ENCODE data around the gene CENPM. TPM values are rescaled to one million over a fixed set of nuclear protein-coding genes. Genes with fewer than 3 reads are reported as not detected.
A peak's percentile ranks its signal among the peaks of the same experiment; 100 is the strongest.

Gene CENPM
- total and polyA plus RNA-seq, 10 of the 15 experiments (the other 5 are each of a cell fraction or from before 2014, with no cell fraction given) = 36.7 to 212 (median 74.7) TPM

GRCh38 chr22:41925783-41926460 is 21.0 kb downstream of the CENPM start (continued):
- TF ChIP-seq YY1 (IDR thresholded peaks at IDR 0.05; ENCODE audit: low read depth, low read length) = peak; percentile 68
- TF ChIP-seq, protein P1, sequence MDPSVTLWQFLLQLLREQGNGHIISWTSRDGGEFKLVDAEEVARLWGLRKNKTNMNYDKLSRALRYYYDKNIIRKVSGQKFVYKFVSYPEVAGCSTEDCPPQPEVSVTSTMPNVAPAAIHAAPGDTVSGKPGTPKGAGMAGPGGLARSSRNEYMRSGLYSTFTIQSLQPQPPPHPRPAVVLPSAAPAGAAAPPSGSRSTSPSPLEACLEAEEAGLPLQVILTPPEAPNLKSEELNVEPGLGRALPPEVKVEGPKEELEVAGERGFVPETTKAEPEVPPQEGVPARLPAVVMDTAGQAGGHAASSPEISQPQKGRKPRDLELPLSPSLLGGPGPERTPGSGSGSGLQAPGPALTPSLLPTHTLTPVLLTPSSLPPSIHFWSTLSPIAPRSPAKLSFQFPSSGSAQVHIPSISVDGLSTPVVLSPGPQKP (IDR thresholded peaks at IDR 0.05; ENCODE audit: low read depth, low read length) = no peak
- peak; percentile 67 for TF ChIP-seq SMAD1 (IDR thresholded peaks at IDR 0.05; ENCODE audit: low read depth, partially characterized antibody)
- no peak for TF ChIP-seq SIN3A (IDR thresholded peaks at IDR 0.05; ENCODE audit: low read depth, low read length)
- no peak for TF ChIP-seq NR2F1 (conservative IDR thresholded peaks at IDR 0.05)
- TF ChIP-seq RB1 (IDR thresholded peaks at IDR 0.05; ENCODE audit: borderline replicate concordance) = no peak; the same call in 1 of the 2 replicates
- no peak for TF ChIP-seq ATF7 (IDR thresholded peaks at IDR 0.05; ENCODE audit: low read depth)
- no peak for TF ChIP-seq JUNB (IDR thresholded peaks at IDR 0.05)
- no peak for TF ChIP-seq MTA3 (IDR thresholded peaks at IDR 0.05; ENCODE audit: borderline replicate concordance, low read length)
- no peak for TF ChIP-seq PKNOX1 (IDR thresholded peaks at IDR 0.05)
- no peak for TF ChIP-seq FOXK2 (IDR thresholded peaks at IDR 0.05)
- peak; percentile 79; the same call in 1 of the 2 replicates for TF ChIP-seq CHD1 (IDR thresholded peaks at IDR 0.05; ENCODE audit: low read depth, low read length)
- peak in 1 of 2 experiments; percentile 32; a peak in 1 of 4 replicates for TF ChIP-seq IKZF2 (IDR thresholded peaks at IDR 0.05)
- TF ChIP-seq YBX1 (IDR thresholded peaks at IDR 0.05) = no peak
- peak; percentile 36; the same call in 1 of the 2 replicates for TF ChIP-seq SMC3 (IDR thresholded peaks at IDR 0.05; ENCODE audit: borderline replicate concordance, low read length)
- TF ChIP-seq POLR2A (IDR thresholded peaks at IDR 0.05; ENCODE audit: low read depth, low read length) = peak; percentile 54; the same call in 1 of the 2 replicates
- 0 out of 2 replicates have a peak, but pooled peaks have one; percentile 34 for TF ChIP-seq TAF1 (IDR thresholded peaks at IDR 0.05; ENCODE audit: borderline replicate concordance, low read depth, low read length)
- TF ChIP-seq RELA (IDR thresholded peaks at IDR 0.05; ENCODE audit: borderline replicate concordance, partially characterized antibody) = no peak
- 0 out of 2 replicates have a peak, but pooled peaks have one; percentile 11 for TF ChIP-seq TBL1XR1 (IDR thresholded peaks at IDR 0.05; ENCODE audit: low read depth, low read length)

Data from GM12878 (cell line).